ENCODE data around the gene C16orf78.

C16orf78 gene

DNA sequence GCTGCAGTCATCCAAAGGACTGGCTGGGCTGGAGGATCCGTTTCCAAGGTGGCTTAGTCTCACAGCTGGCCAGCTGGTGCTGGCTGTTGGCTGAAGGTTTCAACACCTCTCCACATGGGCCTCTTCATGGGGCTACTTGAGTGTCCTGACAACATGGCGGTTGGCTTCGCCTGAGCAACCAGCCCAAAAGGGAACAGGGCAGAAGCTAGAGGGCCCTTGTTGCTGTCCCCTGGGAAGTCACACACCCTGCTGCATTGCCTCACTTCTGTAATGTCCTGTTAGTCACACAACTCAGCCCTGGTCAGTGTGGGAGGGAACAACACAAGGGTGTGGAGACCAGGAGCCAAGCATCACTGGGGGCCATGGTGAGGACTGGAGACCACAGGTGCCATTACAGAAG is 36.6 kb downstream of the C16orf78 start:
- DNase-seq (ENCODE audit: low read depth) = no peak
- TF ChIP-seq, protein P1, sequence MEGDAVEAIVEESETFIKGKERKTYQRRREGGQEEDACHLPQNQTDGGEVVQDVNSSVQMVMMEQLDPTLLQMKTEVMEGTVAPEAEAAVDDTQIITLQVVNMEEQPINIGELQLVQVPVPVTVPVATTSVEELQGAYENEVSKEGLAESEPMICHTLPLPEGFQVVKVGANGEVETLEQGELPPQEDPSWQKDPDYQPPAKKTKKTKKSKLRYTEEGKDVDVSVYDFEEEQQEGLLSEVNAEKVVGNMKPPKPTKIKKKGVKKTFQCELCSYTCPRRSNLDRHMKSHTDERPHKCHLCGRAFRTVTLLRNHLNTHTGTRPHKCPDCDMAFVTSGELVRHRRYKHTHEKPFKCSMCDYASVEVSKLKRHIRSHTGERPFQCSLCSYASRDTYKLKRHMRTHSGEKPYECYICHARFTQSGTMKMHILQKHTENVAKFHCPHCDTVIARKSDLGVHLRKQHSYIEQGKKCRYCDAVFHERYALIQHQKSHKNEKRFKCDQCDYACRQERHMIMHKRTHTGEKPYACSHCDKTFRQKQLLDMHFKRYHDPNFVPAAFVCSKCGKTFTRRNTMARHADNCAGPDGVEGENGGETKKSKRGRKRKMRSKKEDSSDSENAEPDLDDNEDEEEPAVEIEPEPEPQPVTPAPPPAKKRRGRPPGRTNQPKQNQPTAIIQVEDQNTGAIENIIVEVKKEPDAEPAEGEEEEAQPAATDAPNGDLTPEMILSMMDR (IDR thresholded peaks at IDR 0.05; ENCODE audit: control insufficient read depth, insufficient read depth, low read depth, low read length, missing control alignments) = no peak
- no peak overlapping the region for H3K4me3 ChIP-seq (ENCODE audit: control insufficient read depth, low read depth, low read length)

DNA sequence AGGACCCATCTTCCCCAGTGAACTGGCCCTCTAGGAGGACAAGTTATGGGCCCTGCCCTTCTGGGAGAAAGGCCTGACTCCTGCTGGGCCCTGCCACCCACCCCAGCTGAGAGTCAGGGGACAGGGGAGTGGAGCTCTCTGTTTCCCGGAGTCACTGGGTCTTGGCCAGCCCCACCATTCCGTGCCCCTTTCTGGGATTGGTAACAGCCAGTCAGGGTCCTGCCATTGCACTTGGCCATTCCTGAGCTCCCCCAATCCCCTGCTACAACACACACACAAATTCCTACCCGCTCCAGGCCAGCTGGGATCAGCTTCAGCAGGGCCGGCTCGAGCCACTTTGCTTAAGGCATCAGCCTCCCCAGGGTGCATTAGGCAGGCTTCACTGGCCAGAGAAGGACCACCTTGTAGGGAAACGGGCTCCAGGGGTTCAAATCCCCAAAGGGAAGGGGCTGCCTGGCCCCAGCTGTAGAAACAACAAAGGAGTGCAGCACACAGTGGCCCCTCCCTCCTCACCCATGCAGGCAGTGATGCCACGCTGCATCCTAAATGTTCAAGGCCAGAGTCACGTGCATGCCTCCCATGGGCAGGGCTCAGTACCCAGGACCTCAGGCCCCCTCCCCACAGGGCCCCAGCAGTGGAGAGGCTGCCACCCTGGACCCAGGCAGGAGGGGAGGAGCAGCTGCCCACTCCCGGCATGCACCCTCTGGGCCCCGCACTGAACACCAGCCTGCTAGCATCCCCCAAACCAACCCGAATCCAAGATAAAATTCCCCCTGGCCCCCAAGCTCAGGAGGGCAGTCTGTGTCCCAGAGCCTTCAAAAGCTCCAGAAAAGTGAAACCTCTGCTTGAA is 37.7 kb downstream of the C16orf78 start:
- H3K4me3 ChIP-seq (ENCODE audit: control insufficient read depth, low read depth, low read length) = no peak overlapping the region
- TF ChIP-seq, protein P1 (IDR thresholded peaks at IDR 0.05; ENCODE audit: control insufficient read depth, insufficient read depth, low read depth, low read length, missing control alignments) = no peak
- DNase-seq (ENCODE audit: low read depth) = no peak

DNA sequence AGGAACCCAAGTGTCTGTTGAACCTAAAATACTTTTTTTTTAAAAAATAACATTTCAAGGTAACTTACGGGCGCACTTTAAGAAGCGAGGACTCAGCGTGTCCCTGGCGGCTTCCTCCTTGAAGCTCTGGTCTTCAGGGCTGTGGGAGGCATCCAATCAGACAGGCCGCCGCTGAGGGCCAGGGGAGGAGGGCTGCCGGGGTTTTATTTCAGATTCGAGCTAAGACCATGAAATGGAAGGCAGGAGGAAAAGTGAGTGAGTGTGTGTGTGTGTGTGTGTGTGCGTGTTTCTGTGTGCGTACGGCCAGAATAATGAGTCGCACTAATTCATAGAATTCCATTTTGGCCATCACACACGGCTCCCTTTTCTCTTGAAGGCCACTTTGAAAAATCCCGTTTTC is 41.1 kb downstream of the C16orf78 start:
- no peak for DNase-seq (ENCODE audit: low read depth)
- H3K4me3 ChIP-seq (ENCODE audit: control insufficient read depth, low read depth, low read length) = no peak overlapping the region
- TF ChIP-seq, protein P1 (IDR thresholded peaks at IDR 0.05; ENCODE audit: control insufficient read depth, insufficient read depth, low read depth, low read length, missing control alignments) = no peak

DNA sequence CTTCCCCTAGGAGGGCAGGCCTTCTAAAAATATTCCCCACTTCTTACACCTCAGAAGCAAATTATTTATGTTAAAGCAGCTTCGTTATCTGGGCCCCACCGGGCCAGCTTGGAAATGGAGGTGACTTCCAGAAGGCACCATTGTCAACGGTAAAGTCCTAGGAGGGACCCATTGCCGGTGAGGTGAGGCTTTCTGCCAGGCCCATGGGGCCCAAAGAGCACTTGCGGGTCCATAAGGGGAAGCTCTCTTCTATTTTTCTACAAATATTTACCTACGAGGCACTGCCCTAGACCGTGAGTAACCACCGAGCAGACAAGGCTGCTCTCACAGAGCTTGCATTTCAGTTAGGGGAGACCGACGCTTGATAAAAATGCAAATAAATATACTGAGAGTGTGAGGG is 41.5 kb downstream of the C16orf78 start:
- DNase-seq (ENCODE audit: low read depth) = no peak
- TF ChIP-seq, protein P1 (IDR thresholded peaks at IDR 0.05; ENCODE audit: control insufficient read depth, insufficient read depth, low read depth, low read length, missing control alignments) = no peak
- no peak overlapping the region for H3K4me3 ChIP-seq (ENCODE audit: control insufficient read depth, low read depth, low read length)

DNA sequence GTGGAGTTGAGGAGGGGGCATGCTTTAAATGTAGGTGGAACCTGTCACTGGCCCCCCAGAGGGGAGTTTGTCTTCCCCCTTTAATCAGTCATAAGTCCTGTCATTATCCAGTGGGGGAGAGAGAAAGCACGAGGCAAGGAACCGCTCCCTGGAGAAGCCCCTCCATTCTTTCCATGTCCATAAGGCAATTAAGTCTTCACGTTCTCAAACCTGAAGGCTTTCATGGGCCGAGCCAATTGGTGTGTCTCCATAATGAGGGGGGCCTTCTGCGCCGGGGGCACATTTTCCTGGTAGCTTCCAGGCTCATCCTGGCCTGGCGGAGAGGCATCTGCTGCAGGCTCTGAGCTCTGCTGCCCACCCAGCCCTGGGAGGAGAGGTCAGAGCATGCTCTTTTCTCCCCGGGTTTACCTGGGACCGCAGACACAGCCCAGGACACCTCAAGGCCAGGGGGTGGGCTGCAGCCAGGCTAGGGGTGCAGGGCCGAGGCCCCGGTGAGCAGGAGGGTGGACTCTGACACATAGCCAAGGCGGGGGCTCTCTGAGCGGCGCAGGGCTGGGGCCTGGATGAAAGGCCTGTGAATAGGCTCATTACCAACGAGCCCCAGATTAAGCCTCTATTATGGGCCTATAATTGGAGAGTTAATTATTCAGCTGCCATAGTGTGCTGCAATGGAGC is 42.5 kb downstream of the C16orf78 start:
- TF ChIP-seq, protein P1 (IDR thresholded peaks at IDR 0.05; ENCODE audit: control insufficient read depth, insufficient read depth, low read depth, low read length, missing control alignments) = no peak

DNA sequence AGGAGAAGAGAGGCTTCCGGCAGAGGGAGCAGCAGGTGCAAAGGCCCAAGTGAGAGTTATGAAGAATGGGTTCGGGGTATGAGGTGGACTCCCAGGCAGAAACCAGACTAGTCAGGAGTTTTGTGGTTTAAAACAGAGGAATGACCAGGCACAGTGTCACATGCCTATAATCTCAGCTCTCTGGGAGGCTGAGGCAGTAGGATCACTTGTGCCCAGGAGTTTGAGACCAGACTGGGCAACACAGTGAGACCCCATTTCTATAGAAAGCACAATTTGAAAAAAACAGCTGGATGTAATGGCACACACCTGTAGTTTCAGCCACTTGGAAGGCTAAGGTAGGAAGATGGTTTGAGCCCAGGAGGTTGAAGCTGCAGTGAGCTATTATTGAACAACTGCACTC is 43.8 kb downstream of the C16orf78 start:
- TF ChIP-seq, protein P1 (IDR thresholded peaks at IDR 0.05; ENCODE audit: control insufficient read depth, insufficient read depth, low read depth, low read length, missing control alignments) = no peak
- no peak overlapping the region for H3K4me3 ChIP-seq (ENCODE audit: control insufficient read depth, low read depth, low read length)
- DNase-seq (ENCODE audit: low read depth) = no peak

More for the DNA sequence above, 42.5 kb downstream of the C16orf78 start:
- H3K4me3 ChIP-seq (ENCODE audit: control insufficient read depth, low read depth, low read length) = no peak overlapping the region
- no peak for DNase-seq (ENCODE audit: low read depth)
